ENCODE measurements around the gene PITPNM1. TPM values are rescaled to one million over a fixed set of nuclear protein-coding genes. Genes with fewer than 3 reads are reported as not detected.

The PITPNM1 gene
- total and polyA plus RNA-seq, 2 experiments from 2014 or later, result 9.1 to 57.1 TPM

DNA sequence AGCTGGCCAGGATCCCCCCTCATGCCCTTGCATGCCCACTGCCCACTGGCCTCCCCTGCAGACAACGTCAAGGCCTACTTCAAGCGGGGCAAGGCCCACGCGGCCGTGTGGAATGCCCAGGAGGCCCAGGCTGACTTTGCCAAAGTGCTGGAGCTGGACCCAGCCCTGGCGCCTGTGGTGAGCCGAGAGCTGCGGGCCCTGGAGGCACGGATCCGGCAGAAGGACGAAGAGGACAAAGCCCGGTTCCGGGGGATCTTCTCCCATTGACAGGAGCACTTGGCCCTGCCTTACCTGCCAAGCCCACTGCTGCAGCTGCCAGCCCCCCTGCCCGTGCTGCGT lies 14.5 kb downstream of the PITPNM1 start:
- Mint-ChIP-seq H3K27ac (no peak overlapping the region), H3K27me3 (ENCODE audit: insufficient read depth, low read depth, poor library complexity) (peaks cover 8% of the 10 kb centered on the region), H3K4me1 (peaks cover 7% of the 10 kb centered on the region), H3K4me3 (no peak overlapping the region), H3K9me3 (no peaks in the 10 kb centered on the region), H3K36me3 (ENCODE audit: low read depth) (peaks cover 9% of the 10 kb centered on the region; the same call in 1 of the 3 replicates)
- H3K4me2 ChIP-seq, result no peak overlapping the region
- H3K27ac ChIP-seq (ENCODE audit: low read depth), result no peak overlapping the region
- TF ChIP-seq, protein P1, sequence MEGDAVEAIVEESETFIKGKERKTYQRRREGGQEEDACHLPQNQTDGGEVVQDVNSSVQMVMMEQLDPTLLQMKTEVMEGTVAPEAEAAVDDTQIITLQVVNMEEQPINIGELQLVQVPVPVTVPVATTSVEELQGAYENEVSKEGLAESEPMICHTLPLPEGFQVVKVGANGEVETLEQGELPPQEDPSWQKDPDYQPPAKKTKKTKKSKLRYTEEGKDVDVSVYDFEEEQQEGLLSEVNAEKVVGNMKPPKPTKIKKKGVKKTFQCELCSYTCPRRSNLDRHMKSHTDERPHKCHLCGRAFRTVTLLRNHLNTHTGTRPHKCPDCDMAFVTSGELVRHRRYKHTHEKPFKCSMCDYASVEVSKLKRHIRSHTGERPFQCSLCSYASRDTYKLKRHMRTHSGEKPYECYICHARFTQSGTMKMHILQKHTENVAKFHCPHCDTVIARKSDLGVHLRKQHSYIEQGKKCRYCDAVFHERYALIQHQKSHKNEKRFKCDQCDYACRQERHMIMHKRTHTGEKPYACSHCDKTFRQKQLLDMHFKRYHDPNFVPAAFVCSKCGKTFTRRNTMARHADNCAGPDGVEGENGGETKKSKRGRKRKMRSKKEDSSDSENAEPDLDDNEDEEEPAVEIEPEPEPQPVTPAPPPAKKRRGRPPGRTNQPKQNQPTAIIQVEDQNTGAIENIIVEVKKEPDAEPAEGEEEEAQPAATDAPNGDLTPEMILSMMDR (conservative IDR thresholded peaks at IDR 0.05; ENCODE audit: low read depth in 2 of 2), result no peak
- TF ChIP-seq CREB1 (CRISPR knock-in tag; IDR thresholded peaks at IDR 0.05; ENCODE audit: low read depth) (no peak), EZH2 (IDR thresholded peaks at IDR 0.05; ENCODE audit: low read depth, unreplicated experiment) (no peak), POLR2AphosphoS5 (IDR thresholded peaks at IDR 0.05; ENCODE audit: low read depth) (no peak), ZNF331 (CRISPR knock-in tag; IDR thresholded peaks at IDR 0.05; ENCODE audit: low read depth) (no peak), EZH2phosphoT487 (IDR thresholded peaks at IDR 0.05; ENCODE audit: unreplicated experiment) (no peak), ZNF114 (CRISPR knock-in tag; IDR thresholded peaks at IDR 0.05) (no peak), NANOG (IDR thresholded peaks at IDR 0.05; ENCODE audit: borderline replicate concordance) (no peak), JUNB (IDR thresholded peaks at IDR 0.05; ENCODE audit: unreplicated experiment) (no peak), STAT1 (IDR thresholded peaks at IDR 0.05; ENCODE audit: unreplicated experiment) (no peak)
- TF ChIP-seq, protein P2, sequence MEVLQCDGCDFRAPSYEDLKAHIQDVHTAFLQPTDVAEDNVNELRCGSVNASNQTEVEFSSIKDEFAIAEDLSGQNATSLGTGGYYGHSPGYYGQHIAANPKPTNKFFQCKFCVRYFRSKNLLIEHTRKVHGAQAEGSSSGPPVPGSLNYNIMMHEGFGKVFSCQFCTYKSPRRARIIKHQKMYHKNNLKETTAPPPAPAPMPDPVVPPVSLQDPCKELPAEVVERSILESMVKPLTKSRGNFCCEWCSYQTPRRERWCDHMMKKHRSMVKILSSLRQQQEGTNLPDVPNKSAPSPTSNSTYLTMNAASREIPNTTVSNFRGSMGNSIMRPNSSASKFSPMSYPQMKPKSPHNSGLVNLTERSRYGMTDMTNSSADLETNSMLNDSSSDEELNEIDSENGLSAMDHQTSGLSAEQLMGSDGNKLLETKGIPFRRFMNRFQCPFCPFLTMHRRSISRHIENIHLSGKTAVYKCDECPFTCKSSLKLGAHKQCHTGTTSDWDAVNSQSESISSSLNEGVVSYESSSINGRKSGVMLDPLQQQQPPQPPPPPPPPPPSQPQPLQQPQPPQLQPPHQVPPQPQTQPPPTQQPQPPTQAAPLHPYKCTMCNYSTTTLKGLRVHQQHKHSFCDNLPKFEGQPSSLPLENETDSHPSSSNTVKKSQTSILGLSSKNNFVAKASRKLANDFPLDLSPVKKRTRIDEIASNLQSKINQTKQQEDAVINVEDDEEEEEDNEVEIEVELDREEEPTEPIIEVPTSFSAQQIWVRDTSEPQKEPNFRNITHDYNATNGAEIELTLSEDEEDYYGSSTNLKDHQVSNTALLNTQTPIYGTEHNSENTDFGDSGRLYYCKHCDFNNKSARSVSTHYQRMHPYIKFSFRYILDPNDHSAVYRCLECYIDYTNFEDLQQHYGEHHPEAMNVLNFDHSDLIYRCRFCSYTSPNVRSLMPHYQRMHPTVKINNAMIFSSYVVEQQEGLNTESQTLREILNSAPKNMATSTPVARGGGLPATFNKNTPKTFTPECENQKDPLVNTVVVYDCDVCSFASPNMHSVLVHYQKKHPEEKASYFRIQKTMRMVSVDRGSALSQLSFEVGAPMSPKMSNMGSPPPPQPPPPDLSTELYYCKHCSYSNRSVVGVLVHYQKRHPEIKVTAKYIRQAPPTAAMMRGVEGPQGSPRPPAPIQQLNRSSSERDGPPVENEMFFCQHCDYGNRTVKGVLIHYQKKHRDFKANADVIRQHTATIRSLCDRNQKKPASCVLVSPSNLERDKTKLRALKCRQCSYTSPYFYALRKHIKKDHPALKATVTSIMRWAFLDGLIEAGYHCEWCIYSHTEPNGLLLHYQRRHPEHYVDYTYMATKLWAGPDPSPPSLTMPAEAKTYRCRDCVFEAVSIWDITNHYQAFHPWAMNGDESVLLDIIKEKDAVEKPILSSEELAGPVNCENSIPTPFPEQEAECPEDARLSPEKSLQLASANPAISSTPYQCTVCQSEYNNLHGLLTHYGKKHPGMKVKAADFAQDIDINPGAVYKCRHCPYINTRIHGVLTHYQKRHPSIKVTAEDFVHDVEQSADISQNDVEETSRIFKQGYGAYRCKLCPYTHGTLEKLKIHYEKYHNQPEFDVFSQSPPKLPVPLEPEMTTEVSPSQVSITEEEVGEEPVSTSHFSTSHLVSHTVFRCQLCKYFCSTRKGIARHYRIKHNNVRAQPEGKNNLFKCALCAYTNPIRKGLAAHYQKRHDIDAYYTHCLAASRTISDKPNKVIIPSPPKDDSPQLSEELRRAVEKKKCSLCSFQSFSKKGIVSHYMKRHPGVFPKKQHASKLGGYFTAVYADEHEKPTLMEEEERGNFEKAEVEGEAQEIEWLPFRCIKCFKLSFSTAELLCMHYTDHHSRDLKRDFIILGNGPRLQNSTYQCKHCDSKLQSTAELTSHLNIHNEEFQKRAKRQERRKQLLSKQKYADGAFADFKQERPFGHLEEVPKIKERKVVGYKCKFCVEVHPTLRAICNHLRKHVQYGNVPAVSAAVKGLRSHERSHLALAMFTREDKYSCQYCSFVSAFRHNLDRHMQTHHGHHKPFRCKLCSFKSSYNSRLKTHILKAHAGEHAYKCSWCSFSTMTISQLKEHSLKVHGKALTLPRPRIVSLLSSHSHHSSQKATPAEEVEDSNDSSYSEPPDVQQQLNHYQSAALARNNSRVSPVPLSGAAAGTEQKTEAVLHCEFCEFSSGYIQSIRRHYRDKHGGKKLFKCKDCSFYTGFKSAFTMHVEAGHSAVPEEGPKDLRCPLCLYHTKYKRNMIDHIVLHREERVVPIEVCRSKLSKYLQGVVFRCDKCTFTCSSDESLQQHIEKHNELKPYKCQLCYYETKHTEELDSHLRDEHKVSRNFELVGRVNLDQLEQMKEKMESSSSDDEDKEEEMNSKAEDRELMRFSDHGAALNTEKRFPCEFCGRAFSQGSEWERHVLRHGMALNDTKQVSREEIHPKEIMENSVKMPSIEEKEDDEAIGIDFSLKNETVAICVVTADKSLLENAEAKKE (CRISPR knock-in tag; IDR thresholded peaks at IDR 0.05), result no peak
- TF ChIP-seq, protein P3, sequence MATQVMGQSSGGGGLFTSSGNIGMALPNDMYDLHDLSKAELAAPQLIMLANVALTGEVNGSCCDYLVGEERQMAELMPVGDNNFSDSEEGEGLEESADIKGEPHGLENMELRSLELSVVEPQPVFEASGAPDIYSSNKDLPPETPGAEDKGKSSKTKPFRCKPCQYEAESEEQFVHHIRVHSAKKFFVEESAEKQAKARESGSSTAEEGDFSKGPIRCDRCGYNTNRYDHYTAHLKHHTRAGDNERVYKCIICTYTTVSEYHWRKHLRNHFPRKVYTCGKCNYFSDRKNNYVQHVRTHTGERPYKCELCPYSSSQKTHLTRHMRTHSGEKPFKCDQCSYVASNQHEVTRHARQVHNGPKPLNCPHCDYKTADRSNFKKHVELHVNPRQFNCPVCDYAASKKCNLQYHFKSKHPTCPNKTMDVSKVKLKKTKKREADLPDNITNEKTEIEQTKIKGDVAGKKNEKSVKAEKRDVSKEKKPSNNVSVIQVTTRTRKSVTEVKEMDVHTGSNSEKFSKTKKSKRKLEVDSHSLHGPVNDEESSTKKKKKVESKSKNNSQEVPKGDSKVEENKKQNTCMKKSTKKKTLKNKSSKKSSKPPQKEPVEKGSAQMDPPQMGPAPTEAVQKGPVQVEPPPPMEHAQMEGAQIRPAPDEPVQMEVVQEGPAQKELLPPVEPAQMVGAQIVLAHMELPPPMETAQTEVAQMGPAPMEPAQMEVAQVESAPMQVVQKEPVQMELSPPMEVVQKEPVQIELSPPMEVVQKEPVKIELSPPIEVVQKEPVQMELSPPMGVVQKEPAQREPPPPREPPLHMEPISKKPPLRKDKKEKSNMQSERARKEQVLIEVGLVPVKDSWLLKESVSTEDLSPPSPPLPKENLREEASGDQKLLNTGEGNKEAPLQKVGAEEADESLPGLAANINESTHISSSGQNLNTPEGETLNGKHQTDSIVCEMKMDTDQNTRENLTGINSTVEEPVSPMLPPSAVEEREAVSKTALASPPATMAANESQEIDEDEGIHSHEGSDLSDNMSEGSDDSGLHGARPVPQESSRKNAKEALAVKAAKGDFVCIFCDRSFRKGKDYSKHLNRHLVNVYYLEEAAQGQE (IDR thresholded peaks at IDR 0.05; ENCODE audit: unreplicated experiment), result no peak
- TF ChIP-seq, protein P4, sequence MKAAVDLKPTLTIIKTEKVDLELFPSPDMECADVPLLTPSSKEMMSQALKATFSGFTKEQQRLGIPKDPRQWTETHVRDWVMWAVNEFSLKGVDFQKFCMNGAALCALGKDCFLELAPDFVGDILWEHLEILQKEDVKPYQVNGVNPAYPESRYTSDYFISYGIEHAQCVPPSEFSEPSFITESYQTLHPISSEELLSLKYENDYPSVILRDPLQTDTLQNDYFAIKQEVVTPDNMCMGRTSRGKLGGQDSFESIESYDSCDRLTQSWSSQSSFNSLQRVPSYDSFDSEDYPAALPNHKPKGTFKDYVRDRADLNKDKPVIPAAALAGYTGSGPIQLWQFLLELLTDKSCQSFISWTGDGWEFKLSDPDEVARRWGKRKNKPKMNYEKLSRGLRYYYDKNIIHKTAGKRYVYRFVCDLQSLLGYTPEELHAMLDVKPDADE (IDR thresholded peaks at IDR 0.05), result no peak
- H3K4me1 ChIP-seq (ENCODE audit: insufficient read depth), result no peaks in the 10 kb centered on the region
- no peaks in the 10 kb centered on the region for H3K79me2 ChIP-seq (replicated peaks; ENCODE audit: insufficient read depth)
- 0 out of 2 replicates have a peak, but pooled peaks cover 3% of the 10 kb centered on the region for H3F3A ChIP-seq (replicated peaks; ENCODE audit: low read depth)
- DNase-seq (ENCODE audit: low spot score) (no peak), ATAC-seq (no peak)
- no peaks in the 10 kb centered on the region; the same call in 1 of the 2 replicates for H3K36me3 ChIP-seq (ENCODE audit: insufficient read depth)
- no peaks in the 10 kb centered on the region; the same call in 1 of the 2 replicates for H4K20me1 ChIP-seq (replicated peaks; ENCODE audit: insufficient read depth)
- H3K9me2 ChIP-seq (ENCODE audit: insufficient read depth), result no peaks in the 10 kb centered on the region
- no peaks in the 10 kb centered on the region for H3K27me3 ChIP-seq (ENCODE audit: insufficient read depth)
- no peak overlapping the region for H3K4me3 ChIP-seq
- no peak overlapping the region for H2AFZ ChIP-seq
